Coronary artery (tissue), 2 donors: ENCODE results near the gene ZBTB6.
"Not testable (repeated sequence)": the region's sequence is repeated elsewhere in the genome, so short reads cannot be mapped to it uniquely, and the experiment has no call there.

Experiments
- DNase-seq: peaks from one replicate; pipeline ENCODE4 v3.0.0-alpha.2; 2017; ENCODE audit warnings: low spot score
- H3K27ac ChIP-seq, 2 donors: fragments of 200-600 bp; sonication (generic); one replicate each; pipeline ENCODE4 v1.5.1; 2016 to 2019
- H3K4me3 ChIP-seq: fragments of 200-600 bp; sonication (generic); 2 replicates; pipeline ENCODE4 v1.5.1; 2016; ENCODE audit warnings: mild to moderate bottlenecking, moderate library complexity
- TF ChIP-seq, protein P1 (sequence below): fragments of 200-600 bp; sonication (generic); IDR thresholded peaks from one replicate; pipeline ENCODE4 v1.5.1; 2019; ENCODE audit warnings: antibody characterized with exemption

The ZBTB6 gene

DNA sequence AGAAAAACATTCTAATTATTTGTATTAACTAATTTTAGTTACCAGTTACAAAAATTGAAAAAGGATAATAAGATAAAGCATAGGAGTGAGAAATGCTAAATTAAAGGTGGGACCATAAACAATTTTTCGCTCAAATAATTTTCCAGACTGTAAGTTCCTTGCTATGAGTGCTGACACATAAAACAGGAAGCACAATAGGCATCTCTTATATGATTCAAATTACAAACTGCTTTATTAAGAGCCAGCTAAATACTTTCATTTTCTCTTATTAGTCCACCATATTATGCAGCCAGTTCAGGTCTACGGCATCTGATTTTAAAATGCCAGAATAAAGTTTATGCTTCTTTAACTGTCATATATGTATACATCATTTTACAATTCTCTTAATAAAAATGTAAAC is 12.3 kb downstream of the ZBTB6 start:
- DNase-seq = no peak
- Histone ChIP-seq H3K27ac (no peak overlapping the region), H3K4me3 (peak overlapping the region; percentile 43)
- TF ChIP-seq, protein P1, sequence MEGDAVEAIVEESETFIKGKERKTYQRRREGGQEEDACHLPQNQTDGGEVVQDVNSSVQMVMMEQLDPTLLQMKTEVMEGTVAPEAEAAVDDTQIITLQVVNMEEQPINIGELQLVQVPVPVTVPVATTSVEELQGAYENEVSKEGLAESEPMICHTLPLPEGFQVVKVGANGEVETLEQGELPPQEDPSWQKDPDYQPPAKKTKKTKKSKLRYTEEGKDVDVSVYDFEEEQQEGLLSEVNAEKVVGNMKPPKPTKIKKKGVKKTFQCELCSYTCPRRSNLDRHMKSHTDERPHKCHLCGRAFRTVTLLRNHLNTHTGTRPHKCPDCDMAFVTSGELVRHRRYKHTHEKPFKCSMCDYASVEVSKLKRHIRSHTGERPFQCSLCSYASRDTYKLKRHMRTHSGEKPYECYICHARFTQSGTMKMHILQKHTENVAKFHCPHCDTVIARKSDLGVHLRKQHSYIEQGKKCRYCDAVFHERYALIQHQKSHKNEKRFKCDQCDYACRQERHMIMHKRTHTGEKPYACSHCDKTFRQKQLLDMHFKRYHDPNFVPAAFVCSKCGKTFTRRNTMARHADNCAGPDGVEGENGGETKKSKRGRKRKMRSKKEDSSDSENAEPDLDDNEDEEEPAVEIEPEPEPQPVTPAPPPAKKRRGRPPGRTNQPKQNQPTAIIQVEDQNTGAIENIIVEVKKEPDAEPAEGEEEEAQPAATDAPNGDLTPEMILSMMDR = no peak

DNA sequence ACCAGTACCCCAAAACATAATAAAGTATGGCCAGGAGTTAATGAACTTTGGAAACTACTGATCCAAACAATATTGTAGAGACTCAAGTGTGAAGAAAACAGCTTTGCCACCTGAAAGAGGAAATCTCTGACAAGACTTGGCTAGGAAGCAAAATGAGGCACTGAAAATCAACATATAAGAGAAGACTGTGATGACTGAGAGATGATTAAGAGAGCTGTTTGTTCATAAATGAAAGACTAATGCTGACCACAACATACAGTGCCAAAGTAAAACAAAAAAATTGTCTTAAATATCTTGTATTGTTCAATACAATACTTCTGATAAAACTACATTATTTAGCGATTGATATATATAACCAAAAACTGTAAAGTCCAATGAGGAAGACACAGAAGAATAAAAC is 15.2 kb downstream of the ZBTB6 start:
- Histone ChIP-seq H3K27ac (no peak overlapping the region), H3K4me3 (no peak overlapping the region)
- DNase-seq = no peak
- TF ChIP-seq, protein P1 = no peak

DNA sequence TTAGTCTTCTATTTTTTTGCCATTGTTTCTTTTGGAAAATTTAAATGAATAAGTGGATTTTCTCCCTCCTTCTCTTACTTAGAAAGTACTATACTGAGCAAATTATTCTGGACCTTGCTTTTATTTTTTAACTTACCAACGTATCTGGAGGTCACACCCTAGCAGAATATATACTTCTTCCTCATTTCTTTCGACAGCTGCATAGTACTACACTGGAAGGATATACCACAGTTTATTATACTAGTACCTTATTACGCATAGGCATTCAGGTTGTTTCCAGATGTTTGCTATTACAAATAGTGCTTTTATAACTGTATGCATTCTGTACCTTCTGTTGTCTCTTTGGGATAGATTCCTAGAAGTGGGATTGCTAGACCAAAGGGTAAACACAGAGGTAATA is 24.6 kb downstream of the ZBTB6 start:
- TF ChIP-seq, protein P1 = no peak

DNA sequence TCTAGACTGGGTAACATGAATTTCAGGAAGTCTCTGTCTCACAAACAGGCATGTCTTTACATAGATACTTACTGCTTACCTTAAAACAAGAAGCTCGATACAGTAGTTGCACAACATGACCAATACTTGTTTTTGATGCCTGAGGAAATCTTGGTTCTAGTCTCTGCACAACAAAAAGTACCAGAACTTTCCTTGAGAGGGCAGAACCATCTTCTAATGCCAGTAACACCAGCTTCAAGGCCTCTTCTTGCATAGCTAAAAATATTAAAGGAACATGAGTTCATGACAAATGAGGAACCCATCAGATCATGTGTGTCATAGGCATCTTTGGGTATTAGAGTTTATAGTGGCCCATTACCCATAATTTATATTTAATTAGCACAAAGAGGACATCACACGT is 30.0 kb downstream of the ZBTB6 start:
- DNase-seq = no peak
- Histone ChIP-seq H3K27ac (no peak overlapping the region), H3K4me3 (no peak overlapping the region)
- TF ChIP-seq, protein P1 = no peak

More for the DNA sequence above, 24.6 kb downstream of the ZBTB6 start:
- Histone ChIP-seq H3K27ac (no peak overlapping the region), H3K4me3 (no peak overlapping the region)
- DNase-seq = no peak

DNA sequence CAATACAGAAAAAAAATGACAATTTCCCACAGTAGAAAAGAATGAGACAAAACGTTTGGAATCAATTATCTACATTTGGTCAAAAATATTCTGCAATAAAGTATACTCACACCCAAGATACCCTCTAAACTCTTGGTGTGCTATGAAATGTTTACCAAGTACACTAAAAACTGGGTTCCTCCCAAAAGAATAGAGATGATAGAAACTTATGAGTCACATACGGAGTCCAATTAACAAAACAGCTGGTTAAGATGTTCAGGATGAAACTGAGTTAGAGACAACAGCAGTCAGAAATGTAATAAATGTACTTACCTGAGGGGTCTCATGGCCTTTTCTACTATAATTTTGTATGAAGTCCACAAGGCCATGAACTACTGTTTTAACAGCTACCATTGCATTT is 33.7 kb downstream of the ZBTB6 start:
- Histone ChIP-seq H3K4me3 (no peak overlapping the region), H3K27ac (no peak overlapping the region)
- DNase-seq = no peak
- TF ChIP-seq, protein P1 = no peak

DNA sequence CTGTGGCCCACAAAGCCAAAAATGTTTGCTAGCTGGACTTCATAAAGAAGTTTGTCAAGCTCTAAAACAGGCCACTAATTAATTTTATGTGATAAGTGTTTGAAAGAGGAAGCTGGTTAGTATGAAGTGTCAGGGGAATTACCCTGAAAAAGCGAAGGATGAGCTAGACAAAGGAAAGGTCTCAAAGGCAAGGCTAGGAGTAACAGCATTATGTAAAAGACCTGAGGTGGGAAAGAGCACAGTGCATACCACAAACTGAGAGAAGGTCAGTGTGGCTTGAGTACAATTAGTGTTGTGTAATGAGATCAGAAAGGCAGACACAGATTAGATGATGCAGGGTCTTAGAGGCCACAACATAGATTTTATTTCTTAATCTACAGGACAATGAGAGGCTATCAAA is 37.6 kb downstream of the ZBTB6 start:
- Histone ChIP-seq H3K27ac (no peak overlapping the region), H3K4me3 (no peak overlapping the region)
- TF ChIP-seq, protein P1 = no peak
- DNase-seq = no peak

DNA sequence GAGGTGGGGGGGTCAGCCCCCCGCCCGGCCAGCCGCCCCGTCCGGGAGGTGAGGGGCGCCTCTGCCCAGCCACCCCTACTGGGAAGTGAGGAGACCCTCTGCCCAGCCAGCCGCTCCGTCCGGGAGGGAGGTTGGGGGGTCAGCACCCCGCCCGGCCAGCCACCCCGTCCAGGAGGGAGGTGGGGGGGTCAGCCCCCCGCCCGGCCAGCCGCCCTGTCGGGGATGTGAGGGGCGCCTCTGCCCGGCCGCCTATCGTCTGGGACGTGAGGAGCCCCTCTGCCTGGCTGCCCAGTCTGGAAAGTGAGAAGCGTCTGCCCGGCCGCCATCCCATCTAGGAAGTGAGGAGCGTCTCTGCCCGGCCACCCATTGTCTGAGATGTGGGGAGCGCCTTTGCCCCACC is 45.8 kb downstream of the ZBTB6 start:
- not testable (repeated sequence) for H3K27ac ChIP-seq, H3K4me3 ChIP-seq, DNase-seq

DNA sequence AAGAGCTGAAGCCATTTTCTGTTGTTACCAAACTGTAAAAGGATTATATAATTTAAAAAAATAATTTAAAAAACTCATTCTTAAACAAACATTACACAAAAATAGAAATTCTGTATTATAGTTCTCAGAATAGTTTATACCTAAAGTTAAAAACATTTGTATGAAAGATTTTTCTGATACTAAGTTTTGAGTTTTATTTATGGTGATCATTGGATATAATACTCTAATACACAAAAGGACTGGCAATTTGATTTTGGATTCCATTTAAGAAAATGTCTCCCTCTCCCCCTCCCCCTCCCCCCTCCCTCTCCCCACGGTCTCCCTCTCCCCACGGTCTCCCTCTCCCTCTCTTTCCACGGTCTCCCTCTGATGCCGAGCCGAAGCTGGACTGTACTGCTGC is 47.0 kb downstream of the ZBTB6 start:
- TF ChIP-seq, protein P1 = no peak

More for the DNA sequence above, 47.0 kb downstream of the ZBTB6 start:
- H3K4me3 ChIP-seq = no peak overlapping the region
- no peak for DNase-seq
- no peak overlapping the region for H3K27ac ChIP-seq
